Trophoblast cell (in vitro differentiated cells and primary cell): Measurements from ENCODE around the gene RNF130.

Experiments
- DNase-seq, 2 donors: peaks; one replicate each; pipeline ENCODE4 v3.0.0-alpha.2; 2016
- H2AFZ ChIP-seq: 2 replicates; pipeline ENCODE4 v1.6.1; 2013; ENCODE audit warnings: low read length, moderate library complexity, mild to moderate bottlenecking; ENCODE audit not compliant: insufficient read depth, poor library complexity
- H2AK5ac ChIP-seq: 2 replicates; pipeline ENCODE4 v1.6.1; 2013; ENCODE audit warnings: mild to moderate bottlenecking, low read length
- H2BK120ac ChIP-seq: 2 replicates; pipeline ENCODE4 v1.6.1; 2013; ENCODE audit warnings: low read length, mild to moderate bottlenecking, moderate library complexity; ENCODE audit not compliant: insufficient read depth, poor library complexity
- H2BK12ac ChIP-seq: 2 replicates; pipeline ENCODE4 v1.6.1; 2013; ENCODE audit warnings: mild to moderate bottlenecking, low read length, moderate library complexity
- H2BK5ac ChIP-seq: 2 replicates; pipeline ENCODE4 v1.6.1; 2013; ENCODE audit warnings: low read length, low read depth, moderate library complexity, mild to moderate bottlenecking; ENCODE audit not compliant: poor library complexity
- H3K14ac ChIP-seq: 2 replicates; pipeline ENCODE4 v1.6.1; 2013; ENCODE audit warnings: mild to moderate bottlenecking, low read length
- H3K18ac ChIP-seq: 2 replicates; pipeline ENCODE4 v1.6.1; 2013; ENCODE audit warnings: mild to moderate bottlenecking, low read length
- H3K23ac ChIP-seq: 2 replicates; pipeline ENCODE4 v1.6.1; 2013; ENCODE audit warnings: low read length
- H3K27ac ChIP-seq: 2 replicates; pipeline ENCODE4 v1.5.1; 2013; ENCODE audit warnings: low read depth, mild to moderate bottlenecking, inconsistent platforms, low read length, moderate library complexity
- H3K27me3 ChIP-seq: 2 replicates; pipeline ENCODE4 v1.6.1; 2013; ENCODE audit warnings: inconsistent platforms, mild to moderate bottlenecking, low read length, moderate library complexity; ENCODE audit not compliant: insufficient read depth
- H3K36me3 ChIP-seq, 2 experiments: 1 replicate in 1 of 2; 2 replicates in 1 of 2; pipeline ENCODE4 v1.6.1; 2013; ENCODE audit warnings: low read length in 2 of 2, mild to moderate bottlenecking in 2 of 2, moderate library complexity in 1 of 2; ENCODE audit not compliant: insufficient read depth in 2 of 2, control insufficient read depth in 1 of 2
- H3K4ac ChIP-seq: 2 replicates; pipeline ENCODE4 v1.6.1; 2013; ENCODE audit warnings: low read depth, mild to moderate bottlenecking, low read length, moderate library complexity
- H3K4me1 ChIP-seq, 2 experiments: 1 replicate in 1 of 2; 2 replicates in 1 of 2; pipeline ENCODE4 v1.6.1; 2013; ENCODE audit warnings: low read length in 2 of 2, mild to moderate bottlenecking in 2 of 2, moderate library complexity in 1 of 2; ENCODE audit not compliant: insufficient read depth in 2 of 2, control insufficient read depth in 1 of 2
- H3K4me2 ChIP-seq: 2 replicates; pipeline ENCODE4 v1.6.1; 2013; ENCODE audit warnings: inconsistent platforms, mild to moderate bottlenecking, low read length, moderate library complexity
- H3K4me3 ChIP-seq: 2 replicates; pipeline ENCODE4 v1.5.1; 2013; ENCODE audit warnings: mild to moderate bottlenecking, low read depth, low read length, inconsistent platforms
- H3K79me1 ChIP-seq: one replicate; pipeline ENCODE4 v1.6.1; 2013; ENCODE audit warnings: low read length
- H3K79me2 ChIP-seq: 2 replicates; pipeline ENCODE4 v1.6.1; 2013; ENCODE audit warnings: low read length, mild to moderate bottlenecking; ENCODE audit not compliant: control insufficient read depth, insufficient read depth, poor library complexity
- H3K9ac ChIP-seq: 2 replicates; pipeline ENCODE4 v1.6.1; 2013; ENCODE audit warnings: mild to moderate bottlenecking, low read length
- H3K9me3 ChIP-seq: 2 replicates; pipeline ENCODE4 v1.6.1; 2013; ENCODE audit warnings: low read depth, mild to moderate bottlenecking, control low read depth, inconsistent platforms, low read length; ENCODE audit not compliant: insufficient read depth
- H4K12ac ChIP-seq: 2 replicates; pipeline ENCODE4 v1.6.1; 2013; ENCODE audit warnings: low read depth, mild to moderate bottlenecking, low read length, moderate library complexity
- H4K8ac ChIP-seq: 2 replicates; pipeline ENCODE4 v1.6.1; 2013; ENCODE audit warnings: low read depth, mild to moderate bottlenecking, low read length, moderate library complexity
- H4K91ac ChIP-seq: one replicate; pipeline ENCODE4 v1.6.1; 2013; ENCODE audit warnings: low read depth, mild to moderate bottlenecking, low read length, moderate library complexity
- WGBS: extraction: QIAGEN DNeasy Blood & Tissue Kit; methylation state at CpG from one replicate; pipeline ENCODE4 v1.1.7; 2013; ENCODE audit warnings: missing lambda C conversion rate; ENCODE audit not compliant: insufficient read length, insufficient coverage; ENCODE audit errors: extremely low coverage; 5-methylcytosine and 5-hydroxymethylcytosine counted together

RNF130 gene

GRCh38 chr5:180111273-180112002, 39.9 kb upstream of the RNF130 start:
- Histone ChIP-seq H3K9me3 (peaks cover 2% of the 10 kb centered on the region), H3K79me1 (no peaks in the 10 kb centered on the region), H4K12ac (no peak overlapping the region), H3K9ac (no peak overlapping the region), H3K4me1 (no peaks in the 10 kb centered on the region), H3K4ac (no peak overlapping the region), H3K27ac (no peak overlapping the region), H2BK120ac (no peak overlapping the region), H3K18ac (no peak overlapping the region), H4K91ac (no peak overlapping the region), H2BK12ac (no peak overlapping the region), H4K8ac (no peak overlapping the region), H3K27me3 (no peaks in the 10 kb centered on the region), H2BK5ac (no peak overlapping the region), H3K23ac (no peak overlapping the region), H3K79me2 (no peaks in the 10 kb centered on the region), H2AK5ac (no peak overlapping the region), H3K14ac (no peak overlapping the region), H3K4me2 (no peak overlapping the region), H3K36me3 (no peaks in the 10 kb centered on the region), H3K4me3 (no peak overlapping the region), H2AFZ (no peak overlapping the region)
- no CpG with 5 or more reads among the region's 7 CpGs for WGBS
- DNase-seq, result no peak

DNA sequence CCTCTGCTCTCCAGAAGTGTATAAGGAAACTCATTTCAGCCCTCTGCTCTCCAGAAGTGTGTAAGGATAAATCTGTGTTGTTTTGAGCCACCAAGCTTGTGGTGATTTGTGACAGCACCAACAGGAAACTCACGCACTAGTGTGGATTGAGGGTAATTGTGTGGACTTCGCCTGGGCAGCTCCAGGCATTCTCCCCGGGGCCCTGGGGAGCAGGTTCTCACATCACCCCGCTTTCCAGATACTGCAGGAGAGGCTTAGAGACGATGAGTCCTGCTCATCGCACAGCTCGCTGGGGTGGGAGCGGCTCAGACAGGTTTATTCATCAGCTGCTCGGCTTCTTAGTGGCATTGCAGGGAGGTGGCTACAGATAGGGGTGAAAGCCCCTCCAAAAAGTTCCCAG, 38.4 kb upstream of the RNF130 start:
- Histone ChIP-seq H2AFZ (no peak overlapping the region), H3K79me2 (no peaks in the 10 kb centered on the region), H3K4me2 (no peak overlapping the region), H2BK12ac (no peak overlapping the region), H3K14ac (no peak overlapping the region), H3K27me3 (no peaks in the 10 kb centered on the region), H3K4me1 (no peaks in the 10 kb centered on the region), H4K91ac (no peak overlapping the region), H3K4me3 (no peak overlapping the region), H3K23ac (no peak overlapping the region), H3K79me1 (no peaks in the 10 kb centered on the region), H3K36me3 (no peaks in the 10 kb centered on the region), H4K8ac (no peak overlapping the region), H3K4ac (no peak overlapping the region), H2BK120ac (no peak overlapping the region), H3K18ac (no peak overlapping the region), H4K12ac (no peak overlapping the region), H3K27ac (no peak overlapping the region), H2AK5ac (no peak overlapping the region), H3K9me3 (peaks cover 2% of the 10 kb centered on the region), H2BK5ac (no peak overlapping the region), H3K9ac (no peak overlapping the region)
- no CpG with 5 or more reads among the region's 9 CpGs for WGBS
- no peak for DNase-seq

DNA sequence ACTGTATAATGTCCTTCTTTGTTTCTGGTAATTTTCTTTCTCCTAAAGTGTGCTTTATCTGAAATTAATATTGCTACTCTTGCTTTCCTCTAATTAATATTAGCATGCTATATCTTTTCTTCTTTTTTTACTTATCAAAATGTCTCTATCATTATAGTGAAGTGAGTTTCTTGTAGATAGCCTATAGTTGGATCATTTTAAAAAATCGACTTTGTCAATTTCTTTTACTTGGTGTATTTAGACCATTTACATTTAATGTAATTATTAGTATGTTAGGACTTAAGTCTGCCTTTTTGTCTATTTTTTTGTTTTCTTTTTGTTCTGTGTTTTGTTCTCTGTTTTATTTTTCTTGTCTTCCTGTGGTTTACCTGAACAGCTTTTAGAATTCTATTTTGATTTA, 35.4 kb upstream of the RNF130 start:
- Histone ChIP-seq H3K79me1 (no peaks in the 10 kb centered on the region), H2BK5ac (no peak overlapping the region), H3K18ac (no peak overlapping the region), H4K91ac (no peak overlapping the region), H3K9me3 (peaks cover 2% of the 10 kb centered on the region), H2AK5ac (no peak overlapping the region), H3K4ac (no peak overlapping the region), H3K23ac (no peak overlapping the region), H2BK120ac (no peak overlapping the region), H3K9ac (no peak overlapping the region), H4K12ac (no peak overlapping the region), H3K14ac (no peak overlapping the region), H3K36me3 (no peaks in the 10 kb centered on the region), H3K4me1 (no peaks in the 10 kb centered on the region), H2AFZ (no peak overlapping the region), H3K27ac (no peak overlapping the region), H4K8ac (no peak overlapping the region), H3K79me2 (no peaks in the 10 kb centered on the region), H3K27me3 (no peaks in the 10 kb centered on the region), H2BK12ac (no peak overlapping the region), H3K4me2 (no peak overlapping the region), H3K4me3 (no peak overlapping the region)
- DNase-seq, result no peak
- WGBS, result no CpG with 5 or more reads among the region's 1 CpG

DNA sequence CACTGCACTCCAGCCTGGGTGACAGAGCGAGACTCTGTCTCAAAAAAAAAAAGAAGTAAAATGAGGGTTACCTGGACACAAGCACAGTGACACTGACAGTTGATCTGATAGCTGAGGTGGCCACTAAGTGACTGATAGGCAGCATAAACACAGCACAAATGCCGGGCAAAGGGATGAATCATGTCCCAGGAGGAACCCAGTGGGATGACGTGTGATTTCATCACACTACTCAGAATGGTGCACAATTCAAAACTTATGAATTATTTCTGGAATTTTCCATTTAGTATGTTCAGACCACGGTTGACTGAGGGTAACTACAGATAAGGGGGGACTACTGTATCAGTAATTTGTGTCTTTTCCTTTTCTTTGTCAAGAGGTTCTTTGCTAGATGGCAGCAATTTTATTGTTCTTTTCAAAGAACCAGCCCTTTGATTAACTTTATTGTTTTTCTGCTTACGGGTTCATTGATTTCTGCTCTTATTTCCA, 34.3 kb upstream of the RNF130 start:
- H3K27ac ChIP-seq, result no peak overlapping the region
- no peak overlapping the region for H3K4me2 ChIP-seq
- H2AK5ac ChIP-seq, result no peak overlapping the region
- H3K14ac ChIP-seq, result no peak overlapping the region
- no peak overlapping the region for H3K18ac ChIP-seq
- H3K4ac ChIP-seq, result no peak overlapping the region
- H3K79me2 ChIP-seq, result no peaks in the 10 kb centered on the region
- no peaks in the 10 kb centered on the region for H3K79me1 ChIP-seq
- peaks cover 3% of the 10 kb centered on the region for H3K9me3 ChIP-seq
- no peak overlapping the region for H4K12ac ChIP-seq
- H2BK5ac ChIP-seq, result no peak overlapping the region
- H4K91ac ChIP-seq, result no peak overlapping the region
- no peaks in the 10 kb centered on the region for H3K4me1 ChIP-seq
- H2BK12ac ChIP-seq, result no peak overlapping the region
- no peaks in the 10 kb centered on the region for H3K27me3 ChIP-seq
- H3K4me3 ChIP-seq, result no peak overlapping the region
- no peak overlapping the region for H2AFZ ChIP-seq
- no peak overlapping the region for H3K23ac ChIP-seq
- no peak overlapping the region for H4K8ac ChIP-seq
- no peak overlapping the region for H2BK120ac ChIP-seq
- no peaks in the 10 kb centered on the region for H3K36me3 ChIP-seq
- no peak overlapping the region for H3K9ac ChIP-seq
- no CpG with 5 or more reads among the region's 5 CpGs for WGBS
- peak; percentile 49 to 66 for DNase-seq
